Uterus (tissue), 4 donors: ENCODE measurements around the gene CTTN. TPM values are rescaled to one million over a fixed set of nuclear protein-coding genes. Genes with fewer than 3 reads are reported as not detected.
"Not testable (repeated sequence)": the region's sequence is repeated elsewhere in the genome, so short reads cannot be mapped to it uniquely, and the experiment has no call there.

Source experiments
- DNase-seq, 2 donors: peaks; one replicate each; pipeline ENCODE4 v3.0.0-alpha.2; 2019 to 2020
- H3K27ac ChIP-seq, 2 donors: fragments of 200-600 bp; sonication (generic); 1 replicate in 1 of 2; 2 replicates in 1 of 2; pipeline ENCODE4 v1.5.1; 2016 to 2018
- H3K27me3 ChIP-seq, 2 donors: fragments of 200-600 bp; sonication (generic); one replicate each; pipeline ENCODE4 v1.5.1; 2018 to 2019; ENCODE audit warnings: control low read depth in 1 of 2
- H3K36me3 ChIP-seq, 2 donors: fragments of 200-600 bp; sonication (generic); one replicate each; pipeline ENCODE4 v1.5.1; 2019; ENCODE audit warnings: control low read depth in 1 of 2
- H3K4me1 ChIP-seq, 2 donors: fragments of 200-600 bp; sonication (generic); one replicate each; pipeline ENCODE4 v1.5.1; 2018 to 2019; ENCODE audit warnings: control low read depth in 1 of 2
- H3K4me3 ChIP-seq, 2 donors: fragments of 200-600 bp; sonication (generic); 1 replicate in 1 of 2; 2 replicates in 1 of 2; pipeline ENCODE4 v1.5.1; 2018 to 2019; ENCODE audit warnings: mild to moderate bottlenecking in 1 of 2
- H3K9me3 ChIP-seq, 2 donors: fragments of 200-600 bp; sonication (generic); one replicate each; pipeline ENCODE4 v1.5.1; 2019; ENCODE audit warnings: control low read depth in 1 of 2
- CTCF ChIP-seq, 4 experiments: fragments of 200-600 bp in 2 of 4; fragments of 450-650 bp in 2 of 4; sonication (generic) in 2 of 4; IDR thresholded peaks; one replicate each; pipeline ENCODE4 v1.5.1; 2016 to 2019; ENCODE audit warnings: antibody characterized with exemption in 4 of 4, mild to moderate bottlenecking in 2 of 4, moderate library complexity in 1 of 4
- POLR2A ChIP-seq, 2 donors: fragments of 450-650 bp; IDR thresholded peaks; one replicate each; pipeline ENCODE4 v1.6.1; 2016; ENCODE audit warnings: antibody characterized with exemption in 2 of 2, mild to moderate bottlenecking in 1 of 2, moderate library complexity in 1 of 2
- intact Hi-C: fragments of 100-400 bp; cut with DNase I; formaldehyde crosslinking; loops from one replicate; pipeline ENCODE4 v1.15.1; 2023; ENCODE audit warnings: low total_unique reads
- total RNA-seq, 4 donors: library from RNA; depleted of rRNA in 3 of 4; stranded (reverse); fragments of >200 nt in 3 of 4; gene quantifications; one replicate each; pipeline versions ENCODE4 v1.1.0 to v1.2.4, GENCODE V29; 2014 to 2023
- donor health status: DM: yes; HTN: yes; CAD: no.

CTTN gene
- total RNA-seq, 4 donors from 2014 or later = 109 to 279 (median 199) TPM

GRCh38 chr11:70445091-70445490 lies 46.8 kb downstream of the CTTN start:
- TF ChIP-seq POLR2A (IDR thresholded peaks at IDR 0.05) (no peak), CTCF (IDR thresholded peaks at IDR 0.05) (no peak)
- Histone ChIP-seq H3K4me1 (no peaks in the 10 kb centered on the region), H3K36me3 (no peaks in the 10 kb centered on the region), H3K9me3 (peaks cover 0 to 11% of the 10 kb centered on the region in 2 donors), H3K4me3 (no peak overlapping the region), H3K27ac (no peak overlapping the region), H3K27me3 (no peaks in the 10 kb centered on the region)
- intact Hi-C loops = no loop called here
- DNase-seq = no peak

GRCh38 chr11:70445605-70446004 lies 47.3 kb downstream of the CTTN start:
- Histone ChIP-seq H3K4me1 (no peaks in the 10 kb centered on the region), H3K27ac (no peak overlapping the region), H3K27me3 (no peaks in the 10 kb centered on the region), H3K36me3 (no peaks in the 10 kb centered on the region), H3K9me3 (peaks cover 0 to 11% of the 10 kb centered on the region in 2 donors), H3K4me3 (no peak overlapping the region)
- TF ChIP-seq CTCF (IDR thresholded peaks at IDR 0.05) (no peak), POLR2A (IDR thresholded peaks at IDR 0.05) (no peak)
- no peak for DNase-seq
- intact Hi-C loops = no loop called here

GRCh38 chr11:70448983-70449567 lies 50.7 kb downstream of the CTTN start:
- intact Hi-C loops = no loop called here
- Histone ChIP-seq H3K27me3 (no peaks in the 10 kb centered on the region), H3K4me3 (no peak overlapping the region), H3K4me1 (no peaks in the 10 kb centered on the region), H3K9me3 (peaks cover 0 to 11% of the 10 kb centered on the region in 2 donors), H3K36me3 (no peaks in the 10 kb centered on the region), H3K27ac (no peak overlapping the region)
- no peak for TF ChIP-seq POLR2A (IDR thresholded peaks at IDR 0.05)
- TF ChIP-seq CTCF (IDR thresholded peaks at IDR 0.05) = no peak
- DNase-seq = no peak

- TF ChIP-seq CTCF (IDR thresholded peaks at IDR 0.05) (no peak), POLR2A (IDR thresholded peaks at IDR 0.05) (no peak)
- Histone ChIP-seq H3K9me3 (peaks cover 0 to 2% of the 10 kb centered on the region in 2 donors), H3K27me3 (no peaks in the 10 kb centered on the region), H3K36me3 (no peaks in the 10 kb centered on the region), H3K4me1 (no peaks in the 10 kb centered on the region), H3K27ac (no peak overlapping the region), H3K4me3 (no peak overlapping the region)
- DNase-seq = no peak
- intact Hi-C loops = no loop called here
Measured at GRCh38 chr11:70454197-70454767, 56.0 kb downstream of the CTTN start.

- H3K4me3 ChIP-seq, H3K9me3 ChIP-seq, intact Hi-C loops, H3K4me1 ChIP-seq, H3K27ac ChIP-seq, DNase-seq, H3K36me3 ChIP-seq, H3K27me3 ChIP-seq: not testable (repeated sequence)
Measured at GRCh38 chr11:70454811-70455210, 56.5 kb downstream of the CTTN start.
